H1 (cell line): ENCODE measurements around the gene TRAK1. TPM values are rescaled to one million over a fixed set of nuclear protein-coding genes. Genes with fewer than 3 reads are reported as not detected.
A peak's percentile ranks its signal among the peaks of the same experiment; 100 is the strongest.
"Not testable (repeated sequence)": the region's sequence is repeated elsewhere in the genome, so short reads cannot be mapped to it uniquely, and the experiment has no call there.

Experiments used
- CTCF ChIA-PET: fragments of 300-600 bp; sonication (Branson Sonifier 250); formaldehyde crosslinking; loops from one replicate; lab custom pipeline; 2021; ENCODE audit not compliant: partially characterized antibody; lab: Charles Lee
- POLR2A ChIA-PET: fragments of 300-600 bp; sonication (Branson Sonifier 250); formaldehyde crosslinking; loops from one replicate; lab custom pipeline; 2021; ENCODE audit warnings: inconsistent platforms; ENCODE audit not compliant: partially characterized antibody; lab: Charles Lee
- DNase-seq, 2 experiments: peaks; one replicate each; pipeline versions ENCODE4 v3.0.0 to v3.0.0-alpha.2; 2010 to 2022; ENCODE audit warnings: low spot score in 2 of 2, low read depth in 1 of 2, mixed read lengths in 1 of 2
- FAIRE-seq: peaks from 2 replicates; lab custom pipeline; 2011; peaks lifted over from hg19 to GRCh38; lab: Jason Lieb, UNC
- H2AFZ ChIP-seq: 2 replicates; pipeline ENCODE4 v1.8.1; 2012; ENCODE audit warnings: low read length, inconsistent platforms
- H2AK5ac ChIP-seq: 2 replicates; pipeline ENCODE4 v1.6.1; 2013; ENCODE audit warnings: low read depth, low read length
- H2BK120ac ChIP-seq: replicated peaks from 2 replicates; pipeline ENCODE3; 2013; ENCODE audit warnings: low read depth, low read length, inconsistent platforms
- H2BK12ac ChIP-seq: 2 replicates; pipeline ENCODE4 v1.6.1; 2013; ENCODE audit warnings: low read depth, low read length
- H2BK15ac ChIP-seq: 2 replicates; pipeline ENCODE4 v1.6.1; 2013; ENCODE audit warnings: low read length
- H2BK20ac ChIP-seq: 2 replicates; pipeline ENCODE4 v1.6.1; 2013; ENCODE audit warnings: low read length
- H2BK5ac ChIP-seq: 2 replicates; pipeline ENCODE4 v1.6.1; 2013; ENCODE audit warnings: low read depth, low read length
- H3K14ac ChIP-seq: 2 replicates; pipeline ENCODE4 v1.6.1; 2013; ENCODE audit warnings: inconsistent platforms; ENCODE audit not compliant: insufficient read length
- H3K18ac ChIP-seq: 2 replicates; pipeline ENCODE4 v1.6.1; 2013; ENCODE audit warnings: low read length; ENCODE audit errors: extremely low read depth
- H3K23ac ChIP-seq: 2 replicates; pipeline ENCODE4 v1.6.1; 2013; ENCODE audit warnings: inconsistent platforms; ENCODE audit not compliant: insufficient read length
- H3K23me2 ChIP-seq: 2 replicates; pipeline ENCODE4 v1.6.1; 2013; ENCODE audit warnings: low read depth, low read length
- H3K27ac ChIP-seq: 2 replicates; pipeline ENCODE4 v1.6.1; 2011; ENCODE audit warnings: low read depth, low read length, inconsistent platforms
- H3K27me3 ChIP-seq, 4 experiments: replicated peaks in 1 of 4; 1 replicate in 1 of 4; 2 replicates in 3 of 4; pipeline versions ENCODE4 v1.6.1 to v1.8.1; 2011 to 2013; ENCODE audit warnings: low read length in 3 of 4, mild to moderate bottlenecking in 3 of 4, inconsistent platforms in 2 of 4, mixed read lengths in 2 of 4, moderate library complexity in 1 of 4; ENCODE audit not compliant: control insufficient read depth in 3 of 4, insufficient read depth in 3 of 4; ENCODE audit errors: extremely low read depth in 1 of 4
- H3K36me3 ChIP-seq, 4 experiments: 2 replicates each; pipeline versions ENCODE4 v1.6.1 to v1.8.1; 2011 to 2013; ENCODE audit warnings: mild to moderate bottlenecking in 4 of 4, low read length in 3 of 4, moderate library complexity in 2 of 4, control low read depth in 1 of 4, inconsistent platforms in 1 of 4; ENCODE audit not compliant: insufficient read depth in 4 of 4, control insufficient read depth in 2 of 4
- H3K4ac ChIP-seq: replicated peaks from 2 replicates; pipeline ENCODE3; 2013; ENCODE audit warnings: low read length, low read depth, mixed read lengths, inconsistent platforms; ENCODE audit not compliant: insufficient read length
- H3K4me1 ChIP-seq, 4 experiments: replicated peaks in 1 of 4; 1 replicate in 1 of 4; 2 replicates in 3 of 4; pipeline versions ENCODE4 v1.6.1 to v1.8.1; 2011 to 2013; ENCODE audit warnings: low read length in 3 of 4, inconsistent platforms in 2 of 4, mixed read lengths in 1 of 4; ENCODE audit not compliant: insufficient read depth in 4 of 4, control insufficient read depth in 3 of 4
- H3K4me2 ChIP-seq, 2 experiments: 2 replicates each; pipeline versions ENCODE4 v1.6.1 to v1.8.1; 2011 to 2013; ENCODE audit warnings: low read depth in 2 of 2, low read length in 2 of 2, control low read depth in 1 of 2, inconsistent platforms in 1 of 2, mild to moderate bottlenecking in 1 of 2; ENCODE audit not compliant: insufficient read depth in 1 of 2
- H3K4me3 ChIP-seq, 4 experiments: fragments of 200-600, 300-600 bp in 1 of 4; sonication (generic), shearing (Covaris generic), sonication (Bioruptor Twin) in 1 of 4; 2 replicates each; pipeline versions ENCODE4 v1.5.1 to v1.8.1; 2011 to 2016; ENCODE audit warnings: low read length in 4 of 4, low read depth in 3 of 4, control low read depth in 2 of 4, inconsistent platforms in 2 of 4, mild to moderate bottlenecking in 2 of 4, mixed read lengths in 1 of 4, moderate library complexity in 1 of 4; ENCODE audit not compliant: insufficient read depth in 2 of 4; ENCODE audit errors: extremely low read depth in 1 of 4
- H3K56ac ChIP-seq: replicated peaks from 2 replicates; pipeline ENCODE3; 2013; ENCODE audit warnings: low read depth, mild to moderate bottlenecking, mixed read lengths, low read length, inconsistent platforms; ENCODE audit not compliant: insufficient read length
- H3K79me1 ChIP-seq: 2 replicates; pipeline ENCODE4 v1.6.1; 2013; ENCODE audit warnings: low read depth, low read length, control low read depth
- H3K79me2 ChIP-seq, 2 experiments: 2 replicates each; pipeline versions ENCODE4 v1.6.1 to v1.8.1; 2012 to 2013; ENCODE audit warnings: low read length in 2 of 2, mild to moderate bottlenecking in 2 of 2, inconsistent platforms in 1 of 2; ENCODE audit not compliant: insufficient read depth in 2 of 2, control insufficient read depth in 1 of 2
- H3K9ac ChIP-seq, 4 experiments: replicated peaks in 1 of 4; 1 replicate in 1 of 4; 2 replicates in 3 of 4; pipeline versions ENCODE4 v1.6.1 to v1.8.1; 2011 to 2013; ENCODE audit warnings: low read depth in 3 of 4, low read length in 3 of 4, control low read depth in 2 of 4, mild to moderate bottlenecking in 2 of 4, moderate library complexity in 2 of 4, inconsistent platforms in 1 of 4; ENCODE audit errors: extremely low read depth in 1 of 4
- H3K9me3 ChIP-seq, 2 experiments: 2 replicates each; pipeline versions ENCODE4 v1.6.1 to v1.8.1; 2012 to 2013; ENCODE audit warnings: mild to moderate bottlenecking in 2 of 2, moderate library complexity in 2 of 2, control low read depth in 1 of 2, inconsistent platforms in 1 of 2, low read depth in 1 of 2, low read length in 1 of 2, mixed read lengths in 1 of 2; ENCODE audit not compliant: insufficient read depth in 2 of 2
- H4K20me1 ChIP-seq, 2 experiments: replicated peaks in 1 of 2; 2 replicates each; pipeline versions ENCODE3 to v1.8.1; 2011 to 2013; ENCODE audit warnings: inconsistent platforms in 2 of 2, low read length in 2 of 2, mild to moderate bottlenecking in 1 of 2; ENCODE audit not compliant: insufficient read depth in 2 of 2, control insufficient read depth in 1 of 2
- H4K5ac ChIP-seq: 2 replicates; pipeline ENCODE4 v1.6.1; 2013; ENCODE audit warnings: low read length, low read depth, mixed read lengths, inconsistent platforms; ENCODE audit not compliant: insufficient read length
- H4K8ac ChIP-seq: 2 replicates; pipeline ENCODE4 v1.8.0; 2013; ENCODE audit warnings: mild to moderate bottlenecking, moderate library complexity, low read length, inconsistent platforms; ENCODE audit not compliant: insufficient read depth; ENCODE audit errors: extremely low read depth
- H4K91ac ChIP-seq: replicated peaks from 2 replicates; pipeline ENCODE3; 2013; ENCODE audit warnings: low read length, mixed read lengths, inconsistent platforms; ENCODE audit not compliant: insufficient read length
- WGBS, 2 experiments: shearing (Covaris generic) in 1 of 2; methylation state at CpG; one replicate each; pipeline versions ENCODE4 v1.1.6 to v1.1.7; 2013 to 2015; ENCODE audit warnings: low lambda C conversion rate in 2 of 2, mixed read lengths in 2 of 2, inconsistent platforms in 1 of 2, low coverage in 1 of 2, missing lambda C conversion rate in 1 of 2; ENCODE audit not compliant: insufficient replicate concordance in 2 of 2, insufficient coverage in 1 of 2, insufficient read length in 1 of 2; ENCODE audit errors: extremely low coverage in 1 of 2, missing lambda C conversion rate in 1 of 2; 5-methylcytosine and 5-hydroxymethylcytosine counted together
- polyA plus RNA-seq, 7 experiments: library from polyadenylated mRNA; depleted of rRNA in 3 of 7; stranded (reverse) in 5 of 7; unstranded in 2 of 7; fragments of >200 nt in 5 of 7; fragments of 200-250 nt in 2 of 7; gene quantifications; 1 replicate in 5 of 7; 2 replicates in 1 of 7; 4 replicates in 1 of 7; pipeline versions ENCODE4 v1.2.1 to v1.2.3, GENCODE V29; 2011 to 2013; ENCODE audit warnings: missing spikeins in 2 of 7, mixed read lengths in 2 of 7
- total RNA-seq: library from RNA; stranded (reverse); fragmentation: NEBNext Ultra II Directional; extraction: Animal tissue kit (Norgen Biotek cat#: 25700); gene quantifications from 2 replicates; pipeline ENCODE4 v1.2.1, GENCODE V29; 2021

The TRAK1 gene
- total and polyA plus RNA-seq, 2 of the 8 experiments (the other 6 are each of a cell fraction or from before 2014, with no cell fraction given) = 21.3 to 32.7 TPM

DNA sequence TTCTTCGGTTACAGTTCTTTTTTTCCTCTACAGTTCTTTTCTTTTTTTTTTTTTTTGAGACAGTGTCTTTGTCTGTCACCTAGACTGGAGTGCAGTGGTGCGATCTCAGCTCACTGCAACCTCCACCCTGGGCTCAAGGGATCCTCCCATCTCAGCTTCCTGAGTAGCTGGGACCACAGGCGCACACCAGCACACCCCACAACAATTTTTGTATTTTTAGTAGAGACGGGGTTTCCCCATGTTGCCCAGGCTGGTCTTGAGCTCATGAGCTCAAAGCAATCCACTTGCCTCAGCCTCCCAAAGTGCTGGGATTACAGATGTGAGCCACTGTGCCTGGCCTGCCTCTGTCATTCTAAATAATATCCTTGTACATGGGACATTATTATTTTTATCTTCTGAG, 42.6 kb upstream of the TRAK1 start:
- H3K4me2 ChIP-seq, H4K91ac ChIP-seq, H2AFZ ChIP-seq, H3K23ac ChIP-seq, H3K18ac ChIP-seq, H4K20me1 ChIP-seq, H3K9ac ChIP-seq, H4K8ac ChIP-seq, DNase-seq, H2BK20ac ChIP-seq, H3K9me3 ChIP-seq, H3K4me3 ChIP-seq, H4K5ac ChIP-seq, H2BK120ac ChIP-seq, H3K56ac ChIP-seq, H3K79me1 ChIP-seq, H3K27me3 ChIP-seq, H3K23me2 ChIP-seq, POLR2A ChIA-PET, H3K27ac ChIP-seq, H3K14ac ChIP-seq, FAIRE-seq, H3K4ac ChIP-seq, H2BK5ac ChIP-seq, H2BK15ac ChIP-seq, H2BK12ac ChIP-seq, H3K36me3 ChIP-seq: not testable (repeated sequence)
- peak overlapping the region; percentile 97 for H2AK5ac ChIP-seq
- H3K79me2 ChIP-seq = peaks cover 0 to 76% of the 10 kb centered on the region in 2 experiments; a peak in 2 of 4 replicates
- WGBS, 2 experiments = 67% methylated on average over 3 of the region's 4 CpGs; no CpG with 5 or more reads in 1 of the 2 experiments
- H3K4me1 ChIP-seq = peaks cover 6 to 33% (median 18%) of the 10 kb centered on the region in 4 experiments
- CTCF ChIA-PET = interaction anchor here (1.7 to 3.4 kb wide), 4 partner anchors 12 to 51 kb away, joined by 3 to 16 read pairs (median 10); no protein-coding TSS in a partner anchor
